Activated CD4-positive, alpha-beta T cell treated with anti-CD3 and anti-CD28 coated beads, Interleukin-2, Interleukin-6, amounts not matched to agents 100 ng/mL and 50 ng/mL, durations not matched to agents 16 hours and 8 hours (primary cell): ENCODE measurements around the gene KRTAP2-1.
"Not testable (repeated sequence)": the region's sequence is repeated elsewhere in the genome, so short reads cannot be mapped to it uniquely, and the experiment has no call there.

Experiments used
- DNase-seq: peaks from one replicate; pipeline ENCODE4 v3.0.0-alpha.2; 2020

KRTAP2-1 gene

DNA sequence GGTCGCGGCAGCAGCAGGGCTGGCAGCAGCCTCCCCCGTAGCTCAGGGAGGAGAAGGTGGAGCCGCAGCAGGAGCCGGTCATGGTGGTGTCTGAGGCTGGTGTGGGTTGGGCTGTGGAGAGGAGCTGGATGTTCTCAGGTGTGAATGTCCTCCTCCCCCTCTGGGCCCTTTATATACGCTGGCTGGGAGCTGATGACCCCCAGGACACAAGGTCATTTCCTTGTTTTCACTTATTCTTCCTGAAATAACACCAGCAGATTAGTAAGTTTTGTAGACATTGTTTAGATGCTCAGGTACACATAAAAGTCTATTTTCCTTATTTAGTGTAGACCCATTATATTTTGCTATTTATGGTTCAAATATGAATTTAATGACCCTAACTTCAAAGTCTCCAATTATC lies 8.0 kb upstream of the KRTAP2-1 start, which contains the start of gene KRTAP2-2:
TSS of gene KRTAP2-2 (minus strand) at position 101 of the 400 bp plus-strand sequence. CDS start at position 82, 19 bp downstream.
- not testable (repeated sequence) for DNase-seq

DNA sequence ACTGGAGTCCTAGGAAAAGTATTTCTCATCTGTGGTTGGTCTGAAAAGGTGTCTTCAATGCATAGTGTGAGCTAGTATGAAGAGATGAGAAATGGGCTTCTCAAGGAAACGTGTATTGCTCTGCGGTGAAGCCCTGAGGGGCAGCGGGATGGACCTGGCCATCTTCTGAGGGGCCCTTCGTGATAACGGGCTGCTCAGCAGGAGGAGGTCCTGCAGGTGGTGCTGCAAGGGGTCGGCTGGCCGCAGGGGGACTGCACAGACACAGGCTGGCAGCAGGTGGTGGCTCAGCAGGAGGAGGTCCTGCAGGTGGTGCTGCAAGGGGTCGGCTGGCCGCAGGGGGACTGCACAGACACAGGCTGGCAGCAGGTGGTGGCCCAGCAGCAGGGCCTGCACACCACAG lies 7.4 kb upstream of the KRTAP2-1 start:
- DNase-seq, result not testable (repeated sequence)

DNA sequence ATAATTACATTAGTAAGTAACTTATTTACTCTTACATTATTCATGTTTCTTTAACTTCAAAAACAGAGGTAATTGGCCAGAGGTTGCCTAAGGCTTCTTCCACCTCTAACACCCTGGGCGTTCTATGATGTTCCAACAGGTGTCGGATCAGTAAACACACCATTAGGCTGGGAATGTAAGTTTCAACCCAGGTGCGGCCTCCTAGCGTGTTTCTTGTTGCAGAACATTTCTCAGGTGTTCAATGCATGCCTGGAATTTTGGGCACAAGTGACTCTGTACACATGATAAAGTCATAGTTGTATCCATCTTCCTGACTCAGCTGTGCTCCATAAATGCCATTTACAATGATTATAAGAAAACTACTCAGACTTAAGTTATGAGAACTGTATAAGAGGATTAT lies 6.9 kb upstream of the KRTAP2-1 start:
- no peak for DNase-seq

DNA sequence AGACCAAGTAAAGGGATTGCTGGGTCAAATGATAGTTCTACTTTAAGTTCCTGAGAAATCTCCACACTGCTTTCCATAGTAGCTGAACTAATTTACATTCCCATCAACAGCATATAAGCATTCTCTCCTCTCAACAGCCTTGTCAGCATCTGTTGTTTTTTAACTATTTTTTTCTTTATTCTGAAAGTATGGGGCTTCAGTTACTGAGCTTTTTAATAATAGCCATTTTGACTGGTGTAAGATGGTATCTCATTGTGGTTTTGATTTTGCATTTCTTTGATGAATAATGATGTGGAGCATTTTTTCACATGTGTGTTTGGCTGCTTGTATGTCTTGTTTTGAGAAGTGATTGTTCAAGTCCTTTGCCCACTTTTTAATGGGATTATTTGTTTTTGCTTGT lies 5.5 kb upstream of the KRTAP2-1 start:
- no peak for DNase-seq

DNA sequence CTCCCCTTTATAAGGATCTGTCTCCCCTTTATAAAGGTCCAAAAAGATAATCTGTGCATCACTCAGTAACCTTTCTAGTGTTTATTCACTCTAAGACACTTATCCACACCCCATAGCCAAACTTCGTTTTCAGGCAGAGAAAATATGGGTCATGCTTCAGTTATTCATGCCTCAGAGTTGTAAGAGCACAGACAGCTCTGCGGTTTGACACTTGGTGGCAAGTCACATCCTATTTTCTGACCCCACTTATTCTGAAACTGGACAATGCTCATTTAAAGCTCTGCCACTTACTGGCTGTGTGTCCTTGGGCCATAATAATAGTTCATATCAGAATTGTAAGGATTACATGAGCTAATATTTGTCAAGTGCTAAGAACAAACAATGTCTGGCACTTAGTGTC lies 2.0 kb upstream of the KRTAP2-1 start:
- DNase-seq, result no peak

DNA sequence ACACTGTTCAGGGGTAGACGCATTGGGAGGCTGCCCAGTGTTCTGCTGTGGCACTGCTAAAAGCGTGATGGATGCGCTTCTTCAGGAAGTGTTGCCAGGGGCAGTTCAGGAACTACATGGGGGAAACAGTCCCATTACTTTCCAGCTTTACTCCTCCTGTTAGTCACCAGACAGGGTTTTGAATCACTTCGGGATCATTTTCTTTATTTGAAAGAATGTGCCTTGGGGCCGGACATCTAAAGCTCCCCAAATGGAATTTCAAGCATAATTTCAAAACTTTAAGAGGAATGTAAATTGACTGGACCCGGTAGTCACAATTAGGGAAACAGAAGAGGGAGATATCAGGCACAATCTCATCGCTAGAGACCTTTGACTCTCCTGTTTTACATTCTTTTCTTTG lies 1.3 kb upstream of the KRTAP2-1 start:
- no peak for DNase-seq

DNA sequence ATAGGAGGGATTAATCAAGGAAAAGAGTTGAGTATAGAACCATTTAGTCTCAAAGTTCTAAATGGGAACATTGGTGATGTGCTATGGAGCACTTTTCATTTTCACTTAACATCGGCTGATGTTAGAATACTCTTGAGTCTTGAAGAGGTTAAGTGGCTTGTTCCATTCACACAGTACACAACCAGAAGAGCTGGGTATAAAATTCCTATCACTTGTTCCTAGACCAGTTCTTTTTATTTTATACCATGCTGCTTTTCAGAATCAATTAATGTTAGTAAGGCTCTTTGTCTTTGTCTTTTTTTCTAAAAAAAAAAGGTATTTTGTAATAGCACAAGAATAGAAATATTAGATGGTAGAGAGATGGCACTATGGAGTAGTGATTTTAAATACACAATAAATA lies 4.2 kb downstream of the KRTAP2-1 start:
- DNase-seq, result no peak

DNA sequence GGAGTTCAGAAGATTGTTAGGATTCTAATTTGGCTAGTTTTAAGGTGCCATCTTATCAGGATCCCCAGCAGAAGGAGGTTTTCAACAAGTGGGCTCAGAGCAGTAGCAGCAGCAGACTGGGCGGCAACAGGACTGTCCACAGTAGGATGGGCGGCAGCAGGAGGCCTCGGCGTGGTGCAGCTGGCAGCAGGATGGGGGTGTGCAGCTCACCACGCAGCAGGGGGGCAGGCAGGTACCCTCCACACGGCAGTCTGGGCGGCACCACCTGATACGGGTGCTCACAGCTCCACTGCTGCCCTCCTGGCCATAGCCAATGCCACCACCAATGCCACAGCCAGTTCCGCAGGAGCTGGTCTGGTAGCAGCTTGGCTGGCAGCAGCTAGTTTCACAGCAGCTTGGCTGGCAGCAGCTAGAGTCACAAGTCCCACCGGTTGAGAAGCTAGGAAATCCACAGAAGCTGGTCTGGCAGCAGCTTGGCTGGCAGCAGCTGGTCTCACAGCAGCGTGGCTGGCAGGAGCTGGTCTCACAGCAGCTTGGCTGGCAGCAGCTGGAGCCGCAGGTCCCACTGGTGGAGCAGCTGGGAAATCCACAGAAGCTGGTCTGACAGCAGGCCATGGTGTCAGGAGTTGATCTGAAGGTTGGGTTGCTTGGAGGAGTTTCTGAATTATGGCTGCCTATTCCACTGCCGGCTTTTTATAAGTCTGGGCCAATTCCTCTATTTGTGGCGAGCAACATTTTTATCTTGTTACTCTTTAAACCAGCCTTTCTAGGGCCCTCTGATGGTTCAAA lies 6.1 kb downstream of the KRTAP2-1 start, which contains the start of gene KRTAP1-1:
TSS of gene KRTAP1-1 (minus strand) at position 668 of the 789 bp plus-strand sequence. CDS start at position 615, 53 bp downstream.
- not testable (repeated sequence) for DNase-seq

DNA sequence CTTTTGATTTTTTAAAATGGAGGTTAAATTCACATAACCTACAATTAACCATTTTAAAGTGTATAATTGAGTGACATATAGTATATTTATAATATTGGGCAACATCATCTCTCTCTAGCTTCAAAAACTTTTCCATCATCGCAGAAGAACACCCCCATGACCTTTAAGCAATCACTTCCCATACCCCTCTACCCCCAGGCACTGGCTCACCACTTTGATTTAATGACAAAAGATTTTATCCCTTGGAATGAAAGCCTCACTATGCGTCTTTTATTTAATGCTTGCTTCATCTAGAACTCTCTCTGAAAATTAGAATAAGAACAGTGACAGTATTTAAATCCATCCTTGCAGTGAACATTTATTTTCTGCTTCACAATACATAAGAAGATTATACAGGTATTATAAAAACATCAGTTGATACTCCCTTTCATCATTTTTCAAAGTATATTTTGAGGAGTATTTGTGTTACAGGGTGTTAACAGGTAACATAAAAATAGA lies 9.2 kb downstream of the KRTAP2-1 start:
- no peak for DNase-seq

DNA sequence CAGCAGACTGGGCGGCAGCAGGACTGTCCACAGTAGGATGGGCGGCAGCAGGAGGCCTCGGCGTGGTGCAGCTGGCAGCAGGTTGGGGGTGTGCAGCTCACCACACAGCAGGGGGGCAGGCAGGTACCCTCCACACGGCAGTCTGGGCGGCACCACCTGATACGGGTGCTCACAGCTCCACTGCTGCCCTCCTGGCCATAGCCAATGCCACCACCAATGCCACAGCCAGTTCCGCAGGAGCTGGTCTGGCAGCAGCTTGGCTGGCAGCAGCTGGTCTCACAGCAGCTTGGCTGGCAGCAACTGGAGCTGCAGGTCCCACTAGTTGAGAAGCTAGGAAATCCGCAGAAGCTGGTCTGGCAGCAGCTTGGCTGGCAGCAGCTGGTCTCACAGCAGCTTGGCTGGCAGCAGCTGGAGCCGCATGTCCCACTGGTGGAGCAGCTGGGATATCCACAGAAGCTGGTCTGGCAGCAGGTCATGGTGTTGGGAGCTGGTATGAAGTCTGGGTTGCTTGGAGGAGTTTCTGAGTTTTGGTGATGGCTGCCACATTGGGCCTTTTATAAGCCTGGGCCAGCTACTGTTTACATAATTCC lies 12.7 kb downstream of the KRTAP2-1 start, which contains the start of gene KRTAP1-3:
TSS of gene KRTAP1-3 (minus strand) at position 529 of the 590 bp plus-strand sequence. CDS start at position 476, 53 bp downstream.
- not testable (repeated sequence) for DNase-seq

DNA sequence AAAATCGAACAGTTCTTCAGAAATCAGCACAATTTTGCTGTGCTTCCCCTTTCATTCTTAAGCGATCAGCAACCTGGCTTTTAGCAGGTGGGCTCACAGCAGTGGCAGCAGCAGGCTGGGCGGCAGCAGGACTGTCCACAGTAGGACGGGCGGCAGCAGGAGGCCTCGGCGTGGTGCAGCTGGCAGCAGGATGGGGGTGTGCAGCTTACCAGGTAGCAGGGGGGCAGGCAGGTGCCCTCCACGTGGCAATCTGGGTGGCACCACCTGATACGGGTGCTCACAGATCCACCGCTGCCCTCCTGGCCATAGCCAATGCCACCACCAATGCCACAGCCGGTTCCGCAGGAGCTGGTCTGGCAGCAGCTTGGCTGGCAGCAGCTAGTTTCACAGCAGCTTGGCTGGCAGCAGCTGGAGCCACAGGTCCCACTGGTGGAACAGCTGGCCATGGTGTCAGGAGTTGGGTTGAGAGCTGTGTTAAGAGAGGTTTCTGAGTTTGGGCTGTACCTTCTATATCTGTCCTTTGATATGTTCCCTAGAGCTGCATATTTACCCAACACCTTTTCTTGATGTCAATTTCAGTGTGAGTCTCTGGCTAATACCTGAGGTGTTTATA lies 17.4 kb downstream of the KRTAP2-1 start, which contains the start of gene KRTAP1-4:
TSS of gene KRTAP1-4 (minus strand) at position 563 of the 613 bp plus-strand sequence. CDS start at position 446, 117 bp downstream.
- no peak for DNase-seq

DNA sequence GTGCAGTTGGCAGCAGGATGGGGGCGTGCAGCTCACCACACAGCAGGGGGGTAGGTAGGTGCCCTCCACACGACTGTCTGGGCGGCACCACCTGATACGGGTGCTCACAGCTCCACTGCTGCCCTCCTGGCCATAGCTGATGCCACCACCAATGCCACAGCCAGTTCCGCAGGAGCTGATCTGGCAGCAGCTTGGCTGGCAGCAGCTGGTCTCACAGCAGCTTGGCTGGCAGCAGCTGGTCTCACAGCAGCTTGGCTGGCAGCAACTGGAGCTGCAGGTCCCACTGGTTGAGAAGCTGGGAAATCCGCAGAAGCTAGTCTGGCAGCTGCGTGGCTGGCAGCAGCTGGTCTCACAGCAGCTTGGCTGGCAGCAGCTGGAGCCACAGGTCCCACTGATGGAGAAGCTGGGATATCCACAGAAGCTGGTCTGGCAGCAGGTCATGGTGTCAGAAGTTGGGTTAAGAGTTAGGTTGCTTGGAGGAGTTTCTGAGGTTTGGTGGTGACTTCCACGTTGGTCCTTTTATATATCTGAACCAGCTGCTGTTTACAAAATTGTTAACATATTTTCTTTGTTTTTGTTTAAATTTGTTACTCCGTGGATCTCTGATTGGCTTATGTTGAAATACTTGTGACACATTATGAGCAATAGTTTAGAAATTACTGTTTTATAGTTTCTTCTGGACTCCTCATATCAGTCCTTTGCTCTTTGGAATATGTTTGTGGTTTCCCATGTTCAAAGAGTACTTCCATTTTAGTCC lies 20.2 kb downstream of the KRTAP2-1 start, which contains the start of gene KRTAP1-5:
TSS of gene KRTAP1-5 (minus strand) at position 494 of the 757 bp plus-strand sequence. CDS start at position 441, 53 bp downstream.
- no peak for DNase-seq

DNA sequence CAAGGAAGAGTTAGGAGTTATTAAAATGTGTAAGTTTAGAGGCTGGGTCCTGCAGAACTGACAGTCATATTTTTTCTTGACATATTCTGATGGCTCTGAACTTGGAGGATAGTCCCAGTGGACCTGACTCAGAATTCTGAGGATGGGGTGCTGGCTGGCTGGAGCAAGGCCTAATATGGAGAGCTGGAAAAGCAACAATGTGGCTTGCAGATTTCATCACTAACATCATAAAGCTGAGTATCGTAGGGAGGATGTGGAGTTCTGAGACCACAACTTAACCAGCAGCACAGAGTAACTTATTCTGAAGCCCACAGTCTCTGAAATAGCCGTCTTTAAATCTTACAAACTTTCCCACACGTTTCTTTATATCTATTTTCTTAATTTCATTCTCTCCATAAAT lies 22.4 kb downstream of the KRTAP2-1 start:
- DNase-seq, result no peak

DNA sequence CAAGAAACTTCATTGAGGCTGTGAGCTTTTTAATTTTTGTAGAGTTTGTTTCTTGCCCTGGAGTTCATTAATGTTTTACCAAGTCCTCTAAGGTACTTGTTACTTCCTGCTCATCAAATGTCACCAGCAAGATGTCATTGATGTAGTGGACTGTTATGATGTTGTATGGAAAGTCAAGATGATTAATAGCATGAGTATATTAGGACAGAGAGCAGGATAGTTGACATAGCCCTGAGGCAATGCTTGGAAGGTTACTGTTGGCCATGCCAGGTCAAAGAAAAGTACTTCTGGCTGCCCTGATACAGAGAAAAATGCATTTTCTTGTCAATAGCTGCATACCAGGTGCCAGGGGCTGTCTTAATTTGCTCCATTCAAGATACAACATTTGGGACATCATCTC lies 26.8 kb downstream of the KRTAP2-1 start:
- DNase-seq, result no peak

DNA sequence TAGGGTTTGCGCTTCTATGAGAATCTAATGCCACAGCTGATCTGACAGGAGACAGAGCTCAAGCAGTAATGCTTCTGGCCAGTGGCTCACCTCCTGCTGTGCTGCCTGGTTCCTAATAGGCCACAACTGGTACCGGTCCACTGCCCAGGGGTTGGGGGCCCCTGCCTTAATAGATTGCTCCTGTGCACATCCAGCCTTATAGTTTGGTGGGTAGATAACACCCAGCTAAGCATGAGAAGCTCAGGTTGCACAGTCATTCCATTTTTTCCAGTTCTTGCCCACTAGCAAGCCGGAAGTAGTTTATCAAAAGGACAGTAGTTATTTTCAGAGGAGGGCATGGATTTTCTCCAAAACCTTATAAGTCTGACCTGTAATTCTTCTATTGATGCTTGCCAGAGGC lies 27.7 kb downstream of the KRTAP2-1 start:
- DNase-seq, result no peak

DNA sequence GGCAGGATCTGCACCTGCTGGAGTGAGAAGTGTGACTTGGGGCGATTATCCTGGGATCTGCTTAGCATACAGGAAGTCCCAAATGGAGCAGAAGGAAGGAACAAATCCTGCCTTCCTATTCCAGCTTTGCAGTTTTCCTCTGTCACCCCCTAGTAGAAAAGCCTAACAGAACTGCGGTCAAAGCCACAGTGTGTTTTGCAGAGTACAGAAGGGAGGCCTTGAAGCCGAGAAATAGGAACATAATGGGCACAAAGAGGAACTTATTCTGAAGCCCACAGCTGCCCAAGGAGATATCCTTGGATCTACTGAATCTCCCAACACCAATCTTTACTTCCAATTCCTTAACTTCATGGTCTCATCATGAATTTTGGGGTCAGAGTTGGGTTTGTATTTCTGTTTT lies 28.6 kb downstream of the KRTAP2-1 start:
- DNase-seq, result no peak

DNA sequence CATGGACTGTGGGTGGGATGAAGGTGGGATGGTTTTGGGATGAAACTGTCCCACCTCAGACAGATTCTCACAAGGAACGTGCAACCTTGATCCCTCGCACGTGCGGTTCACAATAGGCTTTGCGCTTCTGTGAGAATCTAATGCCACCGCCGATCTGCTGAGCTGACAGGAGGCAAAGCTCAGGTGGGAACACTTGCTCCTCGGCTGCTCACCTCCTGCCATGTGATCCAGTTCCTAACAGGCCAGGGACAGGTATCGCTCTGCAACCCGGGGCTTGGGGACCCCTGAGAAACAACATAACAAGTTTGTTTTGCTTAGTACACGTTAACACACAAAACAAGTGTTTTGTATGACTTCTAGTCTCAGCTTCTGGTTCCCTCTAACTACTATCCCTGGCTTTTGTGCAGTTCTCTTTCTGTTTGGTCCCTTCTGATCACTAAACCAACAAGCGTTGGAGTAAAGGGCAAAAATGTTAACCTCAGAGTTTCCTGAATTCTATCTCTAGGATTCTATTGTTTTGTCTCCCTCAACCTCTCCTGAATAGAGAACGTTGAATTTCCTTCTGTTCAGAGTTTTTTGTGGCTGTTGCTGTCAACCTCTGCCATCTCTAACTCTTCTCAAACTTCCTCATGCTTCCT lies 30.4 kb downstream of the KRTAP2-1 start:
- no peak for DNase-seq

DNA sequence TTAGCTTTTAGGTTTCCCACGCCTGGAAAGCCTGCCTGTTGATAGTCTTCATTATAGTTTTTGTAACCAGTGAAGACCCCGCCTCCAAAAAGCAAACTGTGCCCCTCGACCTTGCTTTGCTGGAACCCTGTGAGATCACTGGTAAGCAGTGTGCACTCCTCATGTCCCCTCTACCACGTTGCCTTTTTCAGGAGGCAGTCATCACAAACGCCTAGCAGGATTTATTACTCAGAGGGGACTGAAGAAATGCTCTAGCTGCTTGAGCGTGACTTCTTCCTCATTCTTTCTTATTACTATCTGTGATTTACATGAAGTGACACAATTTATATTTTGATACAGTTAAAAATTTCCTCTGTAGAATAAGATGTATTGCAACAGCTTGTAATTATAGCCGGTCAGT lies 31.7 kb downstream of the KRTAP2-1 start:
- no peak for DNase-seq

DNA sequence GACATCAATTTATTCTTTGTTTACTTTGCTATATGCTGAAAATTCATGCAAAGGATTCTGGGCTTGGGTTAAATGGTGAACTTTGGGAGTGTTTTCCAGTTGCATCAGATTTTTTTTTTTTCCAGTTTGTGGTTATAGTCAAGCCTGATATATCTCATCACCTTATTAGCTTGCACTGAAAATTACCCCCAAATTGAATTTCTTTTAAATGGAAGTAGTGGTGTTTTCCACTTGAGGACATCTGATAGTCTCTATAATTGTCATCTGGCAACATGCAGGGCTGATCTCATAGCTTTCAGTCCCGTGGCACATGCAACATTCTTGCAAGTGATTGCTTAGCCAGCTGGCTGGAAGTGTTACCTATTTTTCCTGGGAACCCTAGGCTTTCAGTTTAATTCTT lies 33.5 kb downstream of the KRTAP2-1 start:
- DNase-seq, result no peak

DNA sequence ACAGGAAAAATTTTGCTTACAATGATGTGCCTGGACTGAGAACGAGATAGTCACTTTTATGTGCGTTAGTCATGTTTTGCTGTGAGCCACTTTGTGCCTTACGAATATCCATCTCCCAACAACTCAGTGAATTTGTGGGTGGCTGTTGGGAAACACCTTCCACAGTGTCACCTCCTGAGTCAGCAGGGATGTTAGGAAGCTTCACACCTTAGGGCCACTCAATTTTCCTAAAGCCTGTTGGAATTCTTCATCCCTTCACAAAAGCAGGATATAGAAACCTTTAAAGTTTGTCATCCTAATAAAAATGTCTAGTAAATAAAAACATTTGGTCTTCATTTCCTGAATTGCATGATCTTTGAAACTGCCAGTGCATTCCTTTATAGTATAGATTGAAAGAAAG lies 33.9 kb downstream of the KRTAP2-1 start:
- no peak for DNase-seq

DNA sequence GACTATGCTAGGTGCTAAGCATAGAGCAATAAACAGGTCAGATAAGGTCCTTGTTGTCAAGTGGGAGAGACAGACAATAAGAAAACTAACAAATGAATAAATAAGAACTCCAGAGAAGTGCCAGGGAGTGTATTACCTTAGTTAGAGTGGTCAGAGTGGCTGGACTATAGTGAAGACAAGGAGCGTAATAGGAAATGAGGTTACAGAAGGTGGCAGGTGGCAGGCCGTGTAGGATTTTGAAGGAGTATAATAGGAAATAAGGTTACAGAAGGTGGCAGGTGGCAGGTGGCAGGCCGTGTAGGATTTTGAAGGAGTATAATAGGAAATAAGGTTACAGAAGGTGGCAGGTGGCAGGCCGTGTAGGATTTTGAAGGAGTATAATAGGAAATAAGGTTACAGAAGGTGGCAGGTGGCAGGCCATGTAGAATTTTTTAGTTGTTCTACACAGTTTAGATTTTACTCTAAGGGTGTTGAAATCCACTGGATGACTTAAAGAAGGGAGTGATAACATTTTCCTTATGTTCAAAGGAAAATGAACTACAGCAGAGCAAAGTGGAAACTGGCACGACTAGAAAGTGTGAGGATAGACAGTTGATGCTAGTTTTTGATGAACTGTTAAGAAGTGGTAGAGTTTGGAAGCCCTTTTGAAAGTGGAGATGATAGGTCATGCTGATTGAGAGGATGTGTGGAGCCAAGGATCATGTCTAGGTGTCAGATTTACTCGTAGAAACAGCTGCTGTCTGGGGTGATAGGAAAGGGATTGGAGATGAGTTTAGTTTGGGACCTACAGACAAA lies 34.6 kb downstream of the KRTAP2-1 start:
- no peak for DNase-seq
